MCF 10A (cell line): ENCODE results near the gene VPS39. TPM values are rescaled to one million over a fixed set of nuclear protein-coding genes. Genes with fewer than 3 reads are reported as not detected.

ENCODE experiments used
- BruUV-seq: library from RNA; stranded (reverse); fragments of 400-500 nt; replicated peaks from 2 replicates; lab custom pipeline; 2021; lab: Mats Ljungman, UMichigan
- CTCF ChIA-PET: fragments of 300-600 bp; sonication (Branson Sonifier 250); formaldehyde crosslinking; extraction: SDS; loops from one replicate; lab custom pipeline; 2021; ENCODE audit warnings: antibody characterized with exemption, inconsistent platforms; lab: Yijun Ruan, JAX
- POLR2A ChIA-PET: fragments of 300-600, 350-650 bp; sonication (Branson Sonifier 250); formaldehyde crosslinking; extraction: SDS; loops from one replicate; lab custom pipeline; 2020; ENCODE audit warnings: antibody characterized with exemption, inconsistent platforms; lab: Yijun Ruan, JAX
- DNase-seq: peaks from one replicate; pipeline ENCODE4 v3.0.0-alpha.2; 2018; ENCODE audit not compliant: unreplicated experiment
- H3K27ac Mint-ChIP-seq: one replicate; pipeline ENCODE4 v1.8.0; 2022; ENCODE audit warnings: mild to moderate bottlenecking, low read depth, mixed read lengths; ENCODE audit not compliant: unreplicated experiment
- H3K27me3 Mint-ChIP-seq: one replicate; pipeline ENCODE4 v1.8.0; 2022; ENCODE audit warnings: mixed read lengths; ENCODE audit not compliant: insufficient read depth, unreplicated experiment
- H3K36me3 Mint-ChIP-seq: one replicate; pipeline ENCODE4 v1.8.0; 2022; ENCODE audit warnings: mild to moderate bottlenecking, moderate library complexity, mixed read lengths; ENCODE audit not compliant: insufficient read depth, unreplicated experiment
- H3K4me1 Mint-ChIP-seq: one replicate; pipeline ENCODE4 v1.8.0; 2022; ENCODE audit warnings: mixed read lengths; ENCODE audit not compliant: insufficient read depth, unreplicated experiment
- H3K4me3 Mint-ChIP-seq: one replicate; pipeline ENCODE4 v1.8.0; 2022; ENCODE audit warnings: mild to moderate bottlenecking, moderate library complexity, mixed read lengths; ENCODE audit not compliant: unreplicated experiment
- H3K9me3 Mint-ChIP-seq: one replicate; pipeline ENCODE4 v1.8.0; 2022; ENCODE audit warnings: mixed read lengths; ENCODE audit not compliant: unreplicated experiment
- CTCF ChIP-seq: fragments of 200-600 bp; IDR thresholded peaks from one replicate; pipeline ENCODE4 v1.8.0; 2022; ENCODE audit warnings: antibody characterized with exemption, mild to moderate bottlenecking; ENCODE audit not compliant: unreplicated experiment
- intact Hi-C: fragments of 100-400 bp; cut with micrococcal nuclease; formaldehyde crosslinking; loops from 2 replicates; pipeline ENCODE4 v1.14.1; 2022
- total RNA-seq: library from RNA; stranded (reverse); gene quantifications from 2 replicates; pipeline ENCODE4 v1.2.3, GENCODE V29; 2022

VPS39 gene
- total RNA-seq, 1 experiment from 2014 or later = 47.1 TPM

GRCh38 chr15:42136513-42136912 is 71.6 kb downstream of the VPS39 start:
- H3K27me3 Mint-ChIP-seq = peaks cover 20% of the 10 kb centered on the region
- peaks cover 5% of the 10 kb centered on the region for H3K4me1 Mint-ChIP-seq
- no TSS peak for BruUV-seq
- intact Hi-C loops = no loop called here
- POLR2A ChIA-PET = interaction anchor here (1.4 kb wide), 1 partner anchor 15 kb away, joined by 3 read pairs; no protein-coding TSS in a partner anchor
- TF ChIP-seq CTCF = no peak
- no peaks in the 10 kb centered on the region for H3K36me3 Mint-ChIP-seq
- no peak overlapping the region for H3K27ac Mint-ChIP-seq
- no peaks in the 10 kb centered on the region for H3K9me3 Mint-ChIP-seq
- no peak overlapping the region for H3K4me3 Mint-ChIP-seq
- DNase-seq = no peak
- CTCF ChIA-PET = interaction anchor here (0.7 to 8.4 kb wide), 10 partner anchors 10 to 146 kb away, joined by 4 to 127 read pairs (median 10); partner anchors contain the start of gene PLA2G4D

- no peak for TF ChIP-seq CTCF
- BruUV-seq = no TSS peak
- ChIA-PET POLR2A (interaction anchor here (1.2 to 1.9 kb wide), 3 partner anchors 17 to 70 kb away, joined by 3 to 5 read pairs (median 5); no protein-coding TSS in a partner anchor), CTCF (interaction anchor here (0.5 to 8.4 kb wide), 16 partner anchors 10 to 355 kb away, joined by 3 to 127 read pairs (median 6); partner anchors contain the start of gene PLA2G4D)
- Mint-ChIP-seq H3K27me3 (peaks cover 20% of the 10 kb centered on the region), H3K4me3 (no peak overlapping the region), H3K36me3 (no peaks in the 10 kb centered on the region), H3K9me3 (no peaks in the 10 kb centered on the region), H3K27ac (no peak overlapping the region), H3K4me1 (peaks cover 5% of the 10 kb centered on the region)
- intact Hi-C loops = no loop called here
- no peak for DNase-seq
Measured at GRCh38 chr15:42135351-42135750, 72.8 kb downstream of the VPS39 start.

- Mint-ChIP-seq H3K9me3 (no peaks in the 10 kb centered on the region), H3K27me3 (peaks cover 20% of the 10 kb centered on the region), H3K36me3 (no peaks in the 10 kb centered on the region), H3K4me1 (peaks cover 8% of the 10 kb centered on the region), H3K4me3 (no peak overlapping the region), H3K27ac (no peak overlapping the region)
- DNase-seq = no peak
- ChIA-PET POLR2A (interaction anchor here (1.2 to 1.9 kb wide), 2 partner anchors 51 to 69 kb away, joined by 5 read pairs; no protein-coding TSS in a partner anchor), CTCF (interaction anchor here (0.5 to 8.4 kb wide), 17 partner anchors 8 to 414 kb away, joined by 3 to 127 read pairs (median 4); partner anchors contain the start of genes HAUS2, LRRC57 and PLA2G4D)
- no TSS peak for BruUV-seq
- intact Hi-C loops = loop anchor here (1.0 to 5.0 kb wide), 3 partner anchors 68 to 338 kb away; no protein-coding TSS in a partner anchor
- no peak for TF ChIP-seq CTCF
Measured at GRCh38 chr15:42134617-42135245, 73.4 kb downstream of the VPS39 start.

- ChIA-PET POLR2A (interaction anchor here (1.2 to 1.9 kb wide), 2 partner anchors 50 to 69 kb away, joined by 5 read pairs; no protein-coding TSS in a partner anchor), CTCF (interaction anchor here (0.6 to 8.4 kb wide), 19 partner anchors 8 to 414 kb away, joined by 3 to 127 read pairs (median 4); partner anchors contain the start of genes HAUS2, LRRC57 and PLA2G4D)
- DNase-seq = peak; percentile 62
- peaks cover 15% of the 10 kb centered on the region for H3K4me1 Mint-ChIP-seq
- intact Hi-C loops = loop anchor here (1.0 to 5.0 kb wide), 3 partner anchors 68 to 338 kb away; no protein-coding TSS in a partner anchor
- no peak overlapping the region for H3K27ac Mint-ChIP-seq
- no peaks in the 10 kb centered on the region for H3K9me3 Mint-ChIP-seq
- peaks cover 20% of the 10 kb centered on the region for H3K27me3 Mint-ChIP-seq
- BruUV-seq = no TSS peak
- no peaks in the 10 kb centered on the region for H3K36me3 Mint-ChIP-seq
- peak; percentile 65 for TF ChIP-seq CTCF
- H3K4me3 Mint-ChIP-seq = no peak overlapping the region
Measured at GRCh38 chr15:42133886-42134502, 74.1 kb downstream of the VPS39 start.
